HEK293 (cell line): ENCODE results near the gene UBB.
"Not testable (repeated sequence)": the region's sequence is repeated elsewhere in the genome, so short reads cannot be mapped to it uniquely, and the experiment has no call there.

ENCODE experiments used
- CTCF ChIA-PET: fragments of 350-600 bp; formaldehyde crosslinking; extraction: SDS; loops from one replicate; lab custom pipeline; 2021; ENCODE audit warnings: antibody characterized with exemption; lab: Yijun Ruan, JAX
- POLR2A ChIA-PET: fragments of 300-600 bp; formaldehyde crosslinking; extraction: SDS; loops from one replicate; lab custom pipeline; 2020; ENCODE audit warnings: antibody characterized with exemption, inconsistent platforms; lab: Yijun Ruan, JAX
- H3K27ac ChIP-seq: fragments of 200-500 bp; sonication (Bioruptor generic); 2 replicates; pipeline ENCODE4 v1.5.1; 2014; ENCODE audit warnings: low read depth, low read length, control low read depth, inconsistent platforms; ENCODE audit errors: extremely low read depth
- H3K36me3 ChIP-seq, 2 experiments: fragments of 200-500 bp in 1 of 2; sonication (Bioruptor generic) in 1 of 2; 1 replicate in 1 of 2; 2 replicates in 1 of 2; pipeline ENCODE4 v1.5.1; 2014 to 2017; ENCODE audit warnings: inconsistent platforms in 2 of 2, low read length in 2 of 2; ENCODE audit not compliant: control insufficient read depth in 2 of 2, insufficient read depth in 1 of 2
- H3K4me1 ChIP-seq: fragments of 200-500 bp; sonication (Bioruptor generic); 2 replicates; pipeline ENCODE4 v1.5.1; 2014; ENCODE audit warnings: mild to moderate bottlenecking, low read length, inconsistent platforms; ENCODE audit not compliant: control insufficient read depth, insufficient read depth
- H3K4me3 ChIP-seq: 2 replicates; pipeline ENCODE4 v1.5.1; 2011; ENCODE audit warnings: low read depth, mild to moderate bottlenecking, control low read depth, low read length, moderate library complexity
- H3K9me3 ChIP-seq: fragments of 200-500 bp; sonication (Bioruptor generic); 2 replicates; pipeline ENCODE4 v1.5.1; 2014; ENCODE audit warnings: low read depth, low read length, inconsistent platforms; ENCODE audit not compliant: control insufficient read depth, insufficient read depth
- EGR2 ChIP-seq: fragments of 450-650 bp; formaldehyde crosslinking; IDR thresholded peaks from 2 replicates; pipeline ENCODE4 v1.5.1; 2016; ENCODE audit warnings: low read depth, missing biosample characterization, missing genetic modification characterization
- WT1 ChIP-seq: fragments of 450-650 bp; formaldehyde crosslinking; IDR thresholded peaks from 2 replicates; pipeline ENCODE4 v1.5.1; 2016; ENCODE audit warnings: missing biosample characterization, missing genetic modification characterization
- ZBTB10 ChIP-seq: fragments of 450-650 bp; formaldehyde crosslinking; IDR thresholded peaks from 2 replicates; pipeline ENCODE4 v1.5.1; 2016; ENCODE audit warnings: missing biosample characterization, missing genetic modification characterization
- ZBTB17 ChIP-seq: fragments of 450-650 bp; formaldehyde crosslinking; IDR thresholded peaks from 2 replicates; pipeline ENCODE4 v1.5.1; 2016; ENCODE audit warnings: missing biosample characterization, missing genetic modification characterization
- ZBTB6 ChIP-seq: fragments of 450-650 bp; formaldehyde crosslinking; IDR thresholded peaks from 2 replicates; pipeline ENCODE4 v1.5.1; 2017; ENCODE audit warnings: missing biosample characterization, missing genetic modification characterization
- ZNF169 ChIP-seq: fragments of 450-650 bp; formaldehyde crosslinking; IDR thresholded peaks from 2 replicates; pipeline ENCODE4 v1.5.1; 2016; ENCODE audit warnings: missing biosample characterization, missing genetic modification characterization
- ZNF2 ChIP-seq: fragments of 450-650 bp; formaldehyde crosslinking; IDR thresholded peaks from 2 replicates; pipeline ENCODE4 v1.5.1; 2016; ENCODE audit warnings: missing biosample characterization, missing genetic modification characterization
- ZNF280D ChIP-seq: fragments of 450-650 bp; formaldehyde crosslinking; IDR thresholded peaks from 2 replicates; pipeline ENCODE4 v1.5.1; 2016; ENCODE audit warnings: missing biosample characterization, missing genetic modification characterization
- ZNF311 ChIP-seq: fragments of 450-650 bp; formaldehyde crosslinking; IDR thresholded peaks from 2 replicates; pipeline ENCODE4 v1.5.1; 2017; ENCODE audit warnings: missing biosample characterization, missing genetic modification characterization, borderline replicate concordance
- ZNF37A ChIP-seq: fragments of 450-650 bp; IDR thresholded peaks from 2 replicates; pipeline ENCODE4 v1.5.1; 2018; ENCODE audit warnings: missing biosample characterization, missing genetic modification characterization
- ZNF521 ChIP-seq: fragments of 450-650 bp; formaldehyde crosslinking; IDR thresholded peaks from 2 replicates; pipeline ENCODE4 v1.5.1; 2017; ENCODE audit warnings: missing biosample characterization, mild to moderate bottlenecking, missing genetic modification characterization
- ZNF560 ChIP-seq: fragments of 450-650 bp; formaldehyde crosslinking; IDR thresholded peaks from 2 replicates; pipeline ENCODE4 v1.5.1; 2017; ENCODE audit warnings: missing biosample characterization, missing genetic modification characterization, borderline replicate concordance
- ZNF610 ChIP-seq: fragments of 450-650 bp; formaldehyde crosslinking; IDR thresholded peaks from 2 replicates; pipeline ENCODE4 v1.5.1; 2016; ENCODE audit warnings: missing biosample characterization, missing genetic modification characterization, borderline replicate concordance
- ZNF621 ChIP-seq: fragments of 450-650 bp; formaldehyde crosslinking; IDR thresholded peaks from 2 replicates; pipeline ENCODE4 v1.5.1; 2017; ENCODE audit warnings: missing biosample characterization, missing genetic modification characterization
- ZNF626 ChIP-seq: fragments of 450-650 bp; sonication (Bioruptor Pico); formaldehyde crosslinking; IDR thresholded peaks from 2 replicates; pipeline ENCODE4 v1.5.1; 2018; ENCODE audit warnings: missing biosample characterization, missing genetic modification characterization, inconsistent platforms
- ZNF629 ChIP-seq: fragments of 450-650 bp; formaldehyde crosslinking; IDR thresholded peaks from 2 replicates; pipeline ENCODE4 v1.5.1; 2017; ENCODE audit warnings: missing biosample characterization, missing genetic modification characterization
- ZNF692 ChIP-seq: fragments of 450-650 bp; formaldehyde crosslinking; IDR thresholded peaks from 2 replicates; pipeline ENCODE4 v1.5.1; 2016; ENCODE audit warnings: missing biosample characterization, missing genetic modification characterization
- ZNF704 ChIP-seq: fragments of 450-650 bp; formaldehyde crosslinking; IDR thresholded peaks from 2 replicates; pipeline ENCODE4 v1.5.1; 2016; ENCODE audit warnings: missing biosample characterization, missing genetic modification characterization
- ZNF76 ChIP-seq: fragments of 450-650 bp; formaldehyde crosslinking; IDR thresholded peaks from 2 replicates; pipeline ENCODE4; 2016; ENCODE audit warnings: low read depth, missing biosample characterization, missing genetic modification characterization, borderline replicate concordance
- TF ChIP-seq, protein P1 (sequence below): fragments of 450-650 bp; formaldehyde crosslinking; IDR thresholded peaks from 2 replicates; pipeline ENCODE4 v1.5.1; 2016; ENCODE audit warnings: missing biosample characterization, missing genetic modification characterization

UBB gene

GRCh38 chr17:16384557-16384956, 3.7 kb downstream of the UBB start:
- no peak for TF ChIP-seq ZNF2 (tag by site-specific recombination)
- TF ChIP-seq ZNF626, result no peak
- no peak for TF ChIP-seq ZNF692 (tag by site-specific recombination)
- no peak for TF ChIP-seq ZNF610 (tag by site-specific recombination)
- no peak for TF ChIP-seq EGR2 (tag by site-specific recombination)
- no peak for TF ChIP-seq ZNF521
- no peak for TF ChIP-seq ZNF629
- no peak for TF ChIP-seq ZNF280D (tag by site-specific recombination)
- TF ChIP-seq ZBTB17, result no peak
- TF ChIP-seq ZNF704 (tag by site-specific recombination), result no peak
- no peak for TF ChIP-seq ZNF311 (tag by site-specific recombination)
- TF ChIP-seq, protein P1, sequence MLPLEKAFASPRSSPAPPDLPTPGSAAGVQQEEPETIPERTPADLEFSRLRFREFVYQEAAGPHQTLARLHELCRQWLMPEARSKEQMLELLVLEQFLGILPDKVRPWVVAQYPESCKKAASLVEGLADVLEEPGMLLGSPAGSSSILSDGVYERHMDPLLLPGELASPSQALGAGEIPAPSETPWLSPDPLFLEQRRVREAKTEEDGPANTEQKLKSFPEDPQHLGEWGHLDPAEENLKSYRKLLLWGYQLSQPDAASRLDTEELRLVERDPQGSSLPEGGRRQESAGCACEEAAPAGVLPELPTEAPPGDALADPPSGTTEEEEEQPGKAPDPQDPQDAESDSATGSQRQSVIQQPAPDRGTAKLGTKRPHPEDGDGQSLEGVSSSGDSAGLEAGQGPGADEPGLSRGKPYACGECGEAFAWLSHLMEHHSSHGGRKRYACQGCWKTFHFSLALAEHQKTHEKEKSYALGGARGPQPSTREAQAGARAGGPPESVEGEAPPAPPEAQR, result no peak
- TF ChIP-seq, all 188 proteins: peak for 0

GRCh38 chr17:16386126-16386507, 5.2 kb downstream of the UBB start:
- not testable (repeated sequence) for H3K4me3 ChIP-seq, H3K9me3 ChIP-seq, H3K4me1 ChIP-seq
- POLR2A ChIA-PET, result interaction anchor here (0.7 to 2.0 kb wide), 5 partner anchors 32 to 1876 kb away, joined by 3 to 16 read pairs (median 5); no protein-coding TSS in a partner anchor
- CTCF ChIA-PET, result interaction anchor here (0.6 to 2.3 kb wide), 11 partner anchors 11 to 136 kb away, joined by 3 to 21 read pairs (median 4); partner anchors contain the start of gene TRPV2
- Histone ChIP-seq H3K27ac (peak overlapping the region; percentile 67; the same call in 1 of the 2 replicates), H3K36me3 (peaks cover 12 to 33% of the 10 kb centered on the region in 2 experiments)

More at GRCh38 chr17:16384557-16384956, 3.7 kb downstream of the UBB start:
- peaks cover 8% of the 10 kb centered on the region; the same call in 1 of the 2 replicates for H3K4me1 ChIP-seq
- H3K36me3 ChIP-seq, result peaks cover 12 to 33% of the 10 kb centered on the region in 2 experiments
- H3K27ac ChIP-seq, result 0 out of 2 replicates have a peak overlapping the region, but pooled peaks have one; percentile 20
- H3K4me3 ChIP-seq, result no peak overlapping the region
- ChIA-PET CTCF (interaction anchor here (0.9 to 2.3 kb wide), 6 partner anchors 20 to 137 kb away, joined by 3 to 21 read pairs (median 6); no protein-coding TSS in a partner anchor), POLR2A (interaction anchor here (0.6 to 2.0 kb wide), 5 partner anchors 10 to 54 kb away, joined by 3 to 16 read pairs (median 3); no protein-coding TSS in a partner anchor)
- no peaks in the 10 kb centered on the region for H3K9me3 ChIP-seq

DNA sequence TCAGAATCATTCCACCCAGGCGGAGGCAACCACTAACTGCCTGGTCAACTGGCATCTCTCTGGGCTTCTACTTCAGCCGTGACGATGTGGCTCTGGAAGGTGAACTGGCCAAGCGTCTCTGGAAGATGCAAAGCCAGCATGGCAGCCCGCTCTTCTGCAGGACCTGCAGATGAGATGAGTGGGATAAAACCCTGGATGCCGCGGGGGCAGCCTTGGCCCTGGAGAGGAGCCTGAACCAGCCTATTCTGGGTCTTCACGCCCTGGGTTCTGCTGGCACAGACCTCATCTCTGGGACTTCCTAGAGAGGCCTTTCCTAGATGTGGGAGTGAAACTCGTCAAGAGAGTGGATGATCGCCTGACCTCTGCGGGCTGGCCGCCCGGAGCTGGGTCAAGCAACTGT, 10.6 kb downstream of the UBB start:
- CTCF ChIA-PET, result interaction anchor here (0.7 kb wide), 2 partner anchors 20 to 34 kb away, joined by 3 read pairs; no protein-coding TSS in a partner anchor
- Histone ChIP-seq H3K4me1 (no peaks in the 10 kb centered on the region), H3K9me3 (no peaks in the 10 kb centered on the region), H3K4me3 (no peak overlapping the region), H3K27ac (no peak overlapping the region), H3K36me3 (peaks cover 0 to 4% of the 10 kb centered on the region in 2 experiments; a peak in 1 of 3 replicates)
- POLR2A ChIA-PET, result interaction anchor here (0.7 to 1.8 kb wide), 3 partner anchors 11 to 47 kb away, joined by 3 to 7 read pairs (median 4); partner anchors contain the start of gene UBB
- TF ChIP-seq ZNF37A (tag by site-specific recombination) (no peak), ZNF560 (tag by site-specific recombination) (no peak), WT1 (tag by site-specific recombination) (no peak), ZBTB10 (tag by site-specific recombination) (no peak), ZNF169 (tag by site-specific recombination) (no peak), ZNF621 (no peak), ZBTB6 (no peak), ZNF76 (tag by site-specific recombination) (no peak)
